Colon (tissue), 2 donors: Measurements from ENCODE around the gene ARHGAP32.

Experiments used
- FAIRE-seq: peaks from 2 replicates; lab custom pipeline; 2012; peaks lifted over from hg19 to GRCh38; lab: Jason Lieb, UNC
- donor health status: control.
- donor health status: control.

Gene ARHGAP32

GRCh38 chr11:129192150-129192549 is at the start of gene ARHGAP32:
ARHGAP32 (minus strand) TSS chr11:129192325; CDS start chr11:129192198, 127 bp downstream.
- no peak for FAIRE-seq

- FAIRE-seq, result no peak
These were observed 47.1 kb upstream of the ARHGAP32 start for GRCh38 chr11:129239207-129239606.

DNA sequence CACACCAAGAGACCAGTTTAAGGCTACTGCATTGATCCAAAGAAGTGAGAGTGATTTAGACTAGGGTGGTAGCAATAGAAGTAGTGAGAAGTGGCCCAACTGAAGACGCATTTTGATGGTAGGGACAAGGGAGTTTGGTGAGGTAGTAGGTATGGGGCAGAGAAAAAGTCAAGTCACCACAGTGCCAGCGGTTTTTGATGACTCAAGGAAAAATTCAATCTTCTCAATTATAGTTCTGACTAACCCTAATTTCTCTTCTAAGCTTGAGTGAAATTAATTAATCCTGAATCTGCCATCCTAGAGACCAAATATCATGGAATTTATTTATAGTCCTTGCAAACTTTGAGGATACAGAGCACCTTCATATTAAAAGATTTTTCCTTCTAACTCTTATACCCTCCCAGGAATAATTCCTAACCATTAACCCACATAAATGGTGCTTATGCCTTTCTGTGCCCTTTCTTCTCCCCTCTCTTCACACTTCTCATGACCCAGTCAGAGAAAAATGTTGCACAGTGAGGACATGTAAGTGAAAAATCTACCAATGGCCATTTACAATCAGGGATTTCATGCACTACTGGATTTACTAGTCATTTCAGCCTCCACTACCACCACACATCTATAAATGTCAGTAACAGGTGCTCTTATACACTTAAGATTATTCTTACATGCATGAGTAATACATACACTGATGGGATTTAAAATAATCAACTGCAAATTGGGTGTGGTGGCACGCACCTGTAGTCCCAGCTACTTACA is 45.9 kb upstream of the ARHGAP32 start:
- FAIRE-seq, result no peak

DNA sequence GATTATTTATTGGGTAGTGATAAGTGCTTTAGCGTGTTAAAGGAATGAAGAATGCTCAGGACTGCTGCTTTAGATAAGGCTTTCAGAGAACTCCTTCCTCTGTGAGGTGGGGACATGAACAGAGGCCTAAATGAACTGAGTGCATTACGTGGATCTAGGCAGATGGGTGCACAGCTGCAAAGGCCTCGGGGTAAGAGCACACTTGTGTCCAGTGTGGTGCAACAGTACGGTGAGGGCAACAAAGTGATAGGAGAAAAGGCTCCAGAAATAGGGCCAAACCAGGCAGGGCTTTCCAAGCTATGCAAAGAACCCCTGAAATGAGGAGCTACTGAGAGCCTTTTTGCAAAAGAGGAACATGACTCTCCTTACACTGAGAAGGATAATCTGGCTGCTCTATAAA is 45.3 kb upstream of the ARHGAP32 start:
- no peak for FAIRE-seq

DNA sequence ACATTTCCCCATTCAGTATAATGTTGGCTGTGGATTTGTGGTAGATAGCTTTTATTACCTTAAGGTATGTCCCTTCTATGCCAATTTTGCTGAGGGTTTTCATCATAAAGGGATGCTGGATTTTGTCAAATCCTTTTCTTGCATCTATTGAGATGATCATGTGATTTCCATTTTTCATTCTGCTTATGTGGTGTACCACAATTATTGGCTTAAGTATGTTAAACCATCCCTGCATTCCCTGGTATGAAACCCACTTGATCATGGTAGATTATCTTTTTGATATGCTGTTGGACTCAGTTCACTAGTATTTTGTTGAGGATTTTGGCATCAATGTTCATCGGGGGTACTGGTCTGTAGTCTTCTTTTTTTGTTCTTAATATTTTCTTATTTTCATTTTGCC is 44.7 kb upstream of the ARHGAP32 start:
- no peak for FAIRE-seq

- no peak for FAIRE-seq
These were observed 42.9 kb upstream of the ARHGAP32 start for GRCh38 chr11:129234978-129235377.

- no peak for FAIRE-seq
These were observed 37.9 kb upstream of the ARHGAP32 start for GRCh38 chr11:129230006-129230405.

DNA sequence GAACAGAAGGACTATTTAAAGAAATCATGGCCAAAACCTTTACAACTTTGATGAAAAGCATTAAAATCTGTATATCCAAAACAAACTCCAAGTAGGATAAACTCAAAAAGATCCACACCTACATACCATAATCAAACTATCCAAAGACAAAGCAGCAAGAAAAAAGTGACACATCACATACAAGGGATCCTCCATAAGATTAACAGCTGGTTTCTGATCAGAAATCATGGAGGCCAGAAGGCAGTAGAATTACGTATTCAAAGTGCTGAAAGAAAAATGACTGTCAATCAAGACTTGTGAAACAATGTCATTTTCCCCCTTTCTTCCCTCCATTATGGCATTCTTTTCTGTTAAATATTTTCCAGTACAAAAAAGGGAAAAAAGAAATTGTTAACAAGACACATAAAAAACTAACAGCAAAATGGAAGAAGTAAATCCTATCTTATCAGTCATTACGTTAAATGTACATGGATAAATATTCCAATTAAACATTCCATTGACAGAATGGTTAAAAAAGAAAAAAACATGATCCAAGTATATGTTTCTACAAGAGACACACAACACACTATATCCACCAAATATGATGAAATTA is 34.2 kb upstream of the ARHGAP32 start:
- FAIRE-seq, result no peak

GRCh38 chr11:129225190-129225589 is 33.1 kb upstream of the ARHGAP32 start:
- FAIRE-seq, result no peak

DNA sequence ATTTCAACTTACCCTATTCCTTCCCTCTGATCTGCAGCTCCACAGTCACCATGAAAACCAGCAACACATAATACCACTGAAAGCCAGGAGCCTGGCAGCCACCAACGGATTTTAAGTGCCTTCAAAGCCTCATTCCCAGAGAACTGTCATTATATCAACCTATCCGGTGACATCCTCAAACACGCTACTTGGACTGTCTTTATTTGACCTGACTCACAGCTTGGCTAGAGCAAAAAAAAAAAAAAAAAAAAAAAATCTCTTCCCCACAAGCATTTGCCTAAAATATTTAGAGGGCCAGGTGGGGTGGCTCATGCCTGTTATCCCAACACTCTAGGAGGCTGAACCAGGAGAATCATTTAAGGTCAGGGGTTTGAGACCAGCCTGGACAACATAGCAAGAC is 32.4 kb upstream of the ARHGAP32 start:
- no peak for FAIRE-seq

DNA sequence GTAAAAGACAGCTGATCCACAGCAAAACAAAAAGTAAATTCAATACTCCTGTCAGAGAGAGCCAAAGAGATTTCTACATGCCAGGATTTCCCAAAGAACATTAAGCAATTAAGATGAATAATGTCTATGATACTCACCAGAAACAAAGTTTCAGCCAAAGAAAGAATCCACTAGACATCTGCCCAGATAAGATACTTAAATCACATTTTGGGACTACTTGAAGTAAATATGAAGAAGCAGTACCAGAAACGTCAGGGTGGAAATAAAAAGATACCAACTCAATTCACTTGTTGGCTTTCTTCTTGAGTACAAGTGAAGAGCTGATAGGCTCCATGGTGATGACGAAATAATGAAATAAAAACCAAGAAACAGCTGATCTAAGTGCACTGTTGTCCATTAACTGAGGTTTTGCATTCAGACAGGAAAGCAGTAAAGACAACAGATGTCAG is 31.6 kb upstream of the ARHGAP32 start:
- FAIRE-seq, result no peak

DNA sequence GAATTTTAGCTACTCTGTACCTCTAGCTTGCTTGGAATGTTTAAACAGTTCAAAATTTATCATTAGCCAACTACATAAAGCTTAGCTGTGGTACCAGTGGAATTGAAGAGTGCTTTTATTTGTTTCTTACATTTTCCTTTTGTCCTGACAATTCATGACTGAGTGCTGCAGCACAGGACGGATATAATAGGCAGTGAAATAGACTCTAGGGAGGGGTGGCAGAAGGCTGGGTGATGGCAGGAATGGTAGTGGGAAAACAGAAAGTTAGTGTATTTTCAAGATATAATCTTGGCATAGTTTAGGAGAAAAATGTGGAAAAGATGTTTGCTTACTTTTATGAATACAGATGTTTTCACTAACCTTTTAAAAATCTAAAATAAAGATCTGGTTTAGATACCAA is 31.1 kb upstream of the ARHGAP32 start:
- FAIRE-seq, result no peak

- FAIRE-seq, result no peak
These were observed 30.0 kb upstream of the ARHGAP32 start for GRCh38 chr11:129222158-129222557.

GRCh38 chr11:129215506-129216245 is 23.6 kb upstream of the ARHGAP32 start:
- FAIRE-seq, result no peak

GRCh38 chr11:129214710-129215295 is 22.7 kb upstream of the ARHGAP32 start:
- FAIRE-seq, result no peak

- no peak for FAIRE-seq
These were observed 21.1 kb upstream of the ARHGAP32 start for GRCh38 chr11:129213261-129213660.

GRCh38 chr11:129211397-129211796 is 19.3 kb upstream of the ARHGAP32 start:
- no peak for FAIRE-seq

GRCh38 chr11:129210831-129211181 is 18.7 kb upstream of the ARHGAP32 start:
- FAIRE-seq, result no peak

DNA sequence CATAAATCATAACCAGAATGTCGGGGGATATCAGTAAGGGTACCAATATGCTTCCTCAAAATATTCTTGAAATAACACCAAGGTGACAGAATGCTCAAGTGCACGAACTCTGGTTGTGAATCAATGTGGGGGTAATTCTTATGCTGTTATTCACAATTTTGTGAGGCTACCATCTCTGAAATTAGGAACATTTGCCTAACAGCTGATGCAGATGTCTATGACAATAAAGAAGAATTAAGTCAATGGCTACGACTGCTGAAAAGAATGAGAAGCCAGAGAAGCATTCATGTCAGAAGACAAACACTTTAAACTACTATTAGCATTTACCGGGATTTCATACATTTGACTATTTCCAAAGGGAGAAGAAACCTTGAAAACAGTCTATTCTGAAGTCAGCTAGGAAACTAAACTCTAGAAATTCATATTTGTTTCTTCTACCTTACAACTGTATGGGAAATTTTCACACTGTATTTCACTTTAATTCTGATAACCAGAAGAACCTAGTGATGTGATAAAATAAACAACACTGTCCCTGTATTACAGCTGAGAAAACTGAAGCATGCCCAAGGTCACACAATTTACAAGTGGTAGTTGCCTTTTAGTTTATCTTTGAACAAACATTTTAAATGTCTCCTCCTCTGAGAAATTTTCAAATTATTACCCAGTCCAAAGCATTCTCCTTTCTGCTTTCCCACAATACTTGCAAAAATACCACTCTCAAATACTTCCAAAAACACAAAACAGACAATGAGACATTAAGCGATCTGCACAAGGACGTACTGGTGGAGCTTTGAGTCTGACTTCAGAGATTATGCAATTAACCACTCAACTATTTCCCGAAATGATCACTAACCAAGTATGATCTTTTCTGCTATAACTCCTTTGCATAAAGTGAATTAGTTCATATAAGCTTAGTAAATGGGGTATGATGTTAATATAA is 18.0 kb upstream of the ARHGAP32 start:
- FAIRE-seq, result no peak

GRCh38 chr11:129208863-129209262 is 16.7 kb upstream of the ARHGAP32 start:
- no peak for FAIRE-seq

- no peak for FAIRE-seq
These were observed 12.2 kb upstream of the ARHGAP32 start for GRCh38 chr11:129204150-129204838.
